Retinal pigment epithelial cell (primary cell): Measurements from ENCODE around the gene GGA3.

Experiments
- DNase-seq: peaks from one replicate; pipeline ENCODE4 v3.0.0-alpha.2; 2010; ENCODE audit warnings: low read depth
- H3K4me3 ChIP-seq: 2 replicates; pipeline ENCODE4 v1.5.1; 2011; ENCODE audit warnings: mild to moderate bottlenecking, low read length, control low read depth, moderate library complexity
- TF ChIP-seq, protein P1 (sequence below): conservative IDR thresholded peaks from 2 replicates; pipeline ENCODE4 v1.5.1; 2011; ENCODE audit warnings: low read depth, low read length, control low read depth, inconsistent platforms

The GGA3 gene, protein sequence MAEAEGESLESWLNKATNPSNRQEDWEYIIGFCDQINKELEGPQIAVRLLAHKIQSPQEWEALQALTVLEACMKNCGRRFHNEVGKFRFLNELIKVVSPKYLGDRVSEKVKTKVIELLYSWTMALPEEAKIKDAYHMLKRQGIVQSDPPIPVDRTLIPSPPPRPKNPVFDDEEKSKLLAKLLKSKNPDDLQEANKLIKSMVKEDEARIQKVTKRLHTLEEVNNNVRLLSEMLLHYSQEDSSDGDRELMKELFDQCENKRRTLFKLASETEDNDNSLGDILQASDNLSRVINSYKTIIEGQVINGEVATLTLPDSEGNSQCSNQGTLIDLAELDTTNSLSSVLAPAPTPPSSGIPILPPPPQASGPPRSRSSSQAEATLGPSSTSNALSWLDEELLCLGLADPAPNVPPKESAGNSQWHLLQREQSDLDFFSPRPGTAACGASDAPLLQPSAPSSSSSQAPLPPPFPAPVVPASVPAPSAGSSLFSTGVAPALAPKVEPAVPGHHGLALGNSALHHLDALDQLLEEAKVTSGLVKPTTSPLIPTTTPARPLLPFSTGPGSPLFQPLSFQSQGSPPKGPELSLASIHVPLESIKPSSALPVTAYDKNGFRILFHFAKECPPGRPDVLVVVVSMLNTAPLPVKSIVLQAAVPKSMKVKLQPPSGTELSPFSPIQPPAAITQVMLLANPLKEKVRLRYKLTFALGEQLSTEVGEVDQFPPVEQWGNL

DNA sequence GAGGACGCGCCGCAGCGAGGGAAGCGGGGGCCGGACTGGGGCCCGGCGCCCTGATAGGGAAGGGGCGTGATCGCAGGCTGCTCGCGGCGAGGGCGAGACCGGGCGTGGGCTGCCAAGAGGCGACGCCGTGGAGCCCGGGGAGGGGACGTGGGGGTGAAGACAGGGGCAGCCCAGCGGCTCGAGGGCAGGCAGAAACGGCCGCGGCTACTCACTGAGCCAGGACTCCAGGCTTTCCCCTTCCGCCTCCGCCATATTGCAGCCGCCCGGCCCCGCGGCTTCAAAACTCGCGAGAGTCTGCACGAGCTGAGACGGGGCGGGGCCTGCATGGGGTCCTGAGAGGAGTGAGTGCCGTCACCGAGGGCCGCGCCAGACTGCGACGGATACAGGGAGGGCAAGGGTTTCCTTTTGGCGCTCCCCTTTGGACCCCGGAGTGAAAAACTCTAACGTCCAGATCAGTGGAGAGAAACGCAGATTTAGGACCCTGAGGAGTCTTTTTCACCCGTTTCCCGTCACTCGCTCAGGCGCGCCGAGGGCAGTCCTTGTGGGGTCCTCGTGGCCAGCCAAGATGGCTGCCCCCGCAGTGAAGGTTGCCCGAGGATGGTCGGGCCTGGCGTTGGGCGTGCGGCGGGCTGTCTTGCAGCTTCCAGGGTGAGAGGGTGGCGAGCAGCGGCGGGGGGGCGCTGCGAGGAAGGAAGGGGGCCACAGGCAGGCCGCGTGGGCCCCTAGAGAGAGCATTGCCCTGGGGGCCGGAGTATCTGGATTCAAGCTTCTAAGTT, at the start of gene GGA3, which contains the start of gene MRPS7:
Gene GGA3 (minus strand): TSS at position 271 of the 776 bp plus-strand sequence. CDS start 19 bp downstream, at position 252.
Gene MRPS7 (plus strand): TSS at position 544 of the 776 bp plus-strand sequence. CDS start 22 bp downstream, at position 566.
- DNase-seq, result no peak
- TF ChIP-seq, protein P1, sequence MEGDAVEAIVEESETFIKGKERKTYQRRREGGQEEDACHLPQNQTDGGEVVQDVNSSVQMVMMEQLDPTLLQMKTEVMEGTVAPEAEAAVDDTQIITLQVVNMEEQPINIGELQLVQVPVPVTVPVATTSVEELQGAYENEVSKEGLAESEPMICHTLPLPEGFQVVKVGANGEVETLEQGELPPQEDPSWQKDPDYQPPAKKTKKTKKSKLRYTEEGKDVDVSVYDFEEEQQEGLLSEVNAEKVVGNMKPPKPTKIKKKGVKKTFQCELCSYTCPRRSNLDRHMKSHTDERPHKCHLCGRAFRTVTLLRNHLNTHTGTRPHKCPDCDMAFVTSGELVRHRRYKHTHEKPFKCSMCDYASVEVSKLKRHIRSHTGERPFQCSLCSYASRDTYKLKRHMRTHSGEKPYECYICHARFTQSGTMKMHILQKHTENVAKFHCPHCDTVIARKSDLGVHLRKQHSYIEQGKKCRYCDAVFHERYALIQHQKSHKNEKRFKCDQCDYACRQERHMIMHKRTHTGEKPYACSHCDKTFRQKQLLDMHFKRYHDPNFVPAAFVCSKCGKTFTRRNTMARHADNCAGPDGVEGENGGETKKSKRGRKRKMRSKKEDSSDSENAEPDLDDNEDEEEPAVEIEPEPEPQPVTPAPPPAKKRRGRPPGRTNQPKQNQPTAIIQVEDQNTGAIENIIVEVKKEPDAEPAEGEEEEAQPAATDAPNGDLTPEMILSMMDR, result no peak
- H3K4me3 ChIP-seq, result peak within 1 kb of the TSS; percentile 62

DNA sequence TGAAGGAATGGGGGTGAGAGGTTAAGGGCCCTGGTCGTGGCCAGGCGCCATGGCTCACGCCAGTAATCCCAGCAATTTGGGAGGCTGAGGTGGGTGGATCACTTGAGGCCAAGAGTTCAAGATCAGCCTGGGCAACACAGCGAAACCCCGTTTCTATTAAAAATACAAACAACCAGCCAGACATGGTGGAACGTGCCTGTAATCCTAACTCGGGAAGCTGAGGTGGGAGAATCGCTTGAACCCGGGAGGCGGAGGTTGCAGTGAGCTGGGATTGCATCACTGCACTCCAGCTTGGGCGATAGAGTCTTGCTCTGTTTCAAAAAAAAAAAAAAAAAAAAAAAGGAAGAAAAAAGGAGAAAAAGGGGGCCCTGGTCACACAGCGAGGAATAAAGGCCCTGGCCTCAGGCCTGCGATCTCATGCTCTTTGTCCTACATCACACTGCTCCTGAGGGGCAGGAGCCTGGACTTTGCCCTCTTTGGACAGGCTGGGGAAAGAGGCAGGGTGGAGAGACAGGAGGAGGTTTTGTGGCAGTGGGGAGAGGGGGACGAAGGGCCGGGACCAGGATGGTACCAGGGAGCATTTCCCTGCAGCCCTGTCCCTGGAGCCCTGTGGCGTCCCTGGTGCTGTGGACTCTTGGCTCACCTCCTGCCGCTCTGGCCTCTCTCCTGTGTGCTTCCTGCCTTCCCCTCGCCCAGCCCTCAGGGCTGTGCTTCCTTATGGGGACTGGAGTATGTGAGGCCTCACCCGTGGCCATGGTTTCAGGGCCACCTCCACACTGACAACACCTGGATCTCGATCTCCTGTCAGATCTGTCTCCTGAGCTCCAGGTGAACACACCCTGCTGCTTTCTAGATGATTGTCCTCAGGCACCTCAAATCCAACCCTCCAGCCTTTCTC, 47.6 kb upstream of the GGA3 start:
- TF ChIP-seq, protein P1, result no peak
- no peak for DNase-seq
- no peak overlapping the region for H3K4me3 ChIP-seq

DNA sequence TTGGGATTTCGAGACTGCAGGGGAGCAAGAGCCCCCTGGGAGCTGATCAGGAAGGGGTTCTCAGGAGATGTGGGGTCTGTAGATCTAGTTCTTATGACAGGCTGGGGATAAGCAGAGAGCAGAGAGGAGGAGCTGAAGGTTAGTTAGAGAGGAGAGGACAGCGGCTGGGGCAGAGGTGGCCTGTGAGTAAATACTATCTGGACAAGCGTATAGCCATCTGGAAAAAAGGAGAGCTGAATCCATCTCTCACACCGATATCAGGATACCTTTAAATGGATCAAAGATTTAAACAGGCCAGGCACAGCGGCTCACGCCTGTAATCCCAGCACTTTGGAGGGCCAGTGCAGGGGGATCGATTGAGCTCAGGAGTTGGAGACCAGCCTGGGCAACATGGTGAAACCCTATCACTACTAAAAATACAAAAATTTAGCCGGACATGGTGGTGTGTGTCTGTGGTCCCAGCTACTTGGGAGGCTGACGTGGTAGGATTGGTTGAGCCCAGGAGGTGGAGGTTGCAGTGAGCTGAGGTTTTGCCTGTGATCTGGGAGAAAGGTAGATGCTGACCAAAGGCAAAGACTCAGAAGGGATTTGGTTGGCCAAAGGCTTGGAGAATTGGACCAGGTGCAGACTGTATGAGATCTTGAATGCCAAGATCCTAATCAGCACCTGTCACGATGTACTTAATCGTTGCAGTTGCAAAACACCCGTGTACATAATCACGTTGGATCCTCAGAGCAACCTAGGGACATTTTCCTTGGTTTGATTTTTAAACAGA, 46.7 kb upstream of the GGA3 start:
- no peak overlapping the region for H3K4me3 ChIP-seq
- TF ChIP-seq, protein P1, result no peak
- DNase-seq, result no peak

- no peak for DNase-seq
- no peak overlapping the region for H3K4me3 ChIP-seq
- TF ChIP-seq, protein P1, result no peak
These were observed 40.2 kb upstream of the GGA3 start for GRCh38 chr17:75301502-75302206.

GRCh38 chr17:75301049-75301448, 39.6 kb upstream of the GGA3 start:
- no peak for DNase-seq
- TF ChIP-seq, protein P1, result no peak
- H3K4me3 ChIP-seq, result no peak overlapping the region
